LNCAP (cell line): Measurements from ENCODE around the gene VAV3.

Experiments used
- TF ChIP-seq, protein P1 (sequence below): fragments of 450-650 bp; IDR thresholded peaks from 2 replicates; pipeline ENCODE4 v1.5.1; 2017; ENCODE audit warnings: mild to moderate bottlenecking

The VAV3 gene

DNA sequence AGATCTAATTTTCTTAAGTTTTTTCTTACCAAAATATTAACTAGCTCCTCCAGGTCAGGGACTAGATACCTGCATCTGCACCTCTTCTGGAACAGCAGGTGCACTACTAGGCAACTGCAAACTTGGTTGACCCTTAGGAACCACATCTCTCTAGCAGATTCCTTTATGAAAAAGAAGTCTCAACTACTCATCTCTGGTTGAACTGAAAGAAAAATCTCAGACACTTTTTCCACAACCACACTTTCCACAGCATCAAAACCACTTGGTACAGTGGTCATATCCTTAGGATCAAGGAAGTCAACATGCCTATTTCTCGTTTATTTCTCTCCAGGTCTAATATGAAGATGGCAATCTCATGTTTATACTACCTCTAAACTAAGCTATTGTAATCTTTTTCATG, 52.3 kb downstream of the VAV3 start:
- TF ChIP-seq, protein P1, sequence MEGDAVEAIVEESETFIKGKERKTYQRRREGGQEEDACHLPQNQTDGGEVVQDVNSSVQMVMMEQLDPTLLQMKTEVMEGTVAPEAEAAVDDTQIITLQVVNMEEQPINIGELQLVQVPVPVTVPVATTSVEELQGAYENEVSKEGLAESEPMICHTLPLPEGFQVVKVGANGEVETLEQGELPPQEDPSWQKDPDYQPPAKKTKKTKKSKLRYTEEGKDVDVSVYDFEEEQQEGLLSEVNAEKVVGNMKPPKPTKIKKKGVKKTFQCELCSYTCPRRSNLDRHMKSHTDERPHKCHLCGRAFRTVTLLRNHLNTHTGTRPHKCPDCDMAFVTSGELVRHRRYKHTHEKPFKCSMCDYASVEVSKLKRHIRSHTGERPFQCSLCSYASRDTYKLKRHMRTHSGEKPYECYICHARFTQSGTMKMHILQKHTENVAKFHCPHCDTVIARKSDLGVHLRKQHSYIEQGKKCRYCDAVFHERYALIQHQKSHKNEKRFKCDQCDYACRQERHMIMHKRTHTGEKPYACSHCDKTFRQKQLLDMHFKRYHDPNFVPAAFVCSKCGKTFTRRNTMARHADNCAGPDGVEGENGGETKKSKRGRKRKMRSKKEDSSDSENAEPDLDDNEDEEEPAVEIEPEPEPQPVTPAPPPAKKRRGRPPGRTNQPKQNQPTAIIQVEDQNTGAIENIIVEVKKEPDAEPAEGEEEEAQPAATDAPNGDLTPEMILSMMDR, result no peak

DNA sequence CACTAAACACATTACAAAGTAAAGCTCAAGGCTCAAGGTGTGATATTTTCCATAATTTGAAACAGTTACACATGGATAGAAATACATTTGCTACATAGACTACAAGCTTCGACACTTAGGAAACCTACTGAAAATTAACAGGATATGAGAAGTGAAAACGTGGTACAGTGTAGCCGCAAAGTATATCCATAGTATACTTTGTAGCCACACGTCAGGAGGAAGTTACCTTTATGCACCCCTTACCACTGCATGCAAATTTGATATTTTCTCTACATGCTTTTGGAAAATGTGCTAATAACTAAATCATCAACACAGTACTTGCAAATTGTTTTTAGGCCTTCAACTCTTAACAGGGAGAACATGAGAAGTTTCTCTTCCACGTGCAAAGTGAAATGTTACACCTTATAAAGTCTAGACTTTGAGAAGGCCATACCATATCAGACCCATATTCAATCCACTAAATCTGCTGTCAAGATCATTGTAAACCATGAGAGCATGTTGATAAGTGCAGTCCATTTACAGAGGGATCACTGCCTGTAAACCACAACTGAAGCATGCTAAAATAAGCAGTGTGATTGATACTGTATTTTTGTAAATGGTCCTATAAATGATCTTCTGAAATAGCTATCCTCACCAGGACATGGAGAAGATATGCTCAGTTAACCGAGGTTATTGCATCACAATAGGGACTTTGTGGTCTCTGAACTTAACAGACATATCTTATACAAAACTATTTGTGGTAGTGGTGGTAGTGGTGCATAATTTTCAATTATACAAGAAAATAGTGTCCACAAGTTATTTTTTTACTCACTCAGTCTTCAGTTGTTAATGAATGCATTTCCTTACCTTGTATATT, 64.7 kb downstream of the VAV3 start:
- TF ChIP-seq, protein P1, result no peak

DNA sequence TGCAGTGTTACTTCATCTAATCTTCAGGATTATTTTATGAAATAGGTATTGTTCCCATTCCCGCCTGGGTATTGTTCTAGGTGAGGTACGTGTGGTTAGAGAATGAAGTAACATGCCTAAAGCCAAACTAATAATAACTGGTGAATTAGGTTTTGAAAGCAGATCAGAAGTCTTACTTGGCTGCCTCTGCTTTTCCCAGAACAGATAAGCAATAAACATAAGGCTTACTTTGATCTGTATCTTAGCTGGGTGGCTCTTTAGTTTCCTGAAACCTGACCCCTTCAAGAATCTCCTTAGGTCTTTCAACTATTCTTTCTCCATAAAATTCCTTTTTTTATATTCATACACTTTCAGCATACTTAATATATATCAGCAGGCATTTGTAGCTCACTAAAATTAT, 65.3 kb downstream of the VAV3 start:
- TF ChIP-seq, protein P1, result no peak

DNA sequence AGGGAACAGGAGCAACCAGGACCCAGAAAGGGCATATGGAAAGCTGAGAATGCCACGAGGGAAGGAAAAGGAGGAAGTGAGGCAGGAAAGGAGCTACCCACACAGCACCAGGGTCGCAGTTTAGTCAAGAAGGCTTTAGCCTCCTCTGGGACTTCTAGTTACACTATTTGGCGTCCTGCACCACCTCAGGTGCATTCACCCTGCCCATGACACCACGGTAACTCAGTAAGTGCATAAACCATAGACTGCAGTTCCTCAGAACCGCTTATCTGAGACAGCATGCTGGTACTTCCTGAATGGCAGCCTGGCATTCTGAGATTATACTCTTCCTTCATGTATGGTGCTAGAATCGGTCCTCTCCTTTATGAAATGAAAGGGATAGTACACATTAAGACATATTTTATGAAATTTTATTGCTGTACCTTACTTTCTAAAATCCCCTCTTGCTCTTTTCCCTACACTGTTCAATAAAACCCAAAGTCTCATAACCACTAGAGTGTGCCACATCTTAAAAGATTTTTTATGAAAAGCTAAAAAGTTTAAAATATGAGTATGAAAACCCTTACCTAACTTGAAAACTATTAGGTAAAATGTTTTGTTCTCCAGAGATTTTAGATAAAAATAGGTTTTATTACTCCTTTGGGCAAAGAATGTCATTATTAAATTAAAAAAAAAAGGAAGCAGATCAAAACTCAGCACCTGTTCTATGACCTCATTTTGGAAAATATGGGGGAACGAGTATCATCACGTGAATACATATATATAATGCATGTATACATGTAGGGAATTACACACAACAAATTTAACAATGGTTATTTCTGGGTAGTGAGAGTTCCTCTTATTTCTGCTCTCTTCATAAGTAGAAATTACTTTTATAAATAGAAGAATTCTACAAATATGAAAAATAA, 67.3 kb downstream of the VAV3 start:
- TF ChIP-seq, protein P1, result no peak

DNA sequence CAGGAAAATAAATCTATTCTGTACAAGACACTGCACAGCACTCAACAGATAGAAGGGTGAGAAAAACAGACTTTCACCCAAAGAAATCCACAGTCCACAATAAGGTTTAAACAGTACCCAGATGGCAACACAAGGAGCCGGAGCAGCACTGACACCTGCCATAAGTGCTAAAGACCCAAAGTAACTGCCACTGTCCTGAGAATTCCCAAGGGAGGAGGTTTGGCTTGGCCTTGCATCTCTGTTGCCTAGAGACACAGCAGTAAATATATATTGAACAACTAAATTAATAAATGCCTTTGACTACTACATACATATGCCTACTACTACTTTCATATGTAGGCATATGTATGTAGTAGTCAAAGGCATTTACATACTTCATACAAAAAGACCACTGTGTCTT, 68.0 kb downstream of the VAV3 start:
- TF ChIP-seq, protein P1, result no peak

DNA sequence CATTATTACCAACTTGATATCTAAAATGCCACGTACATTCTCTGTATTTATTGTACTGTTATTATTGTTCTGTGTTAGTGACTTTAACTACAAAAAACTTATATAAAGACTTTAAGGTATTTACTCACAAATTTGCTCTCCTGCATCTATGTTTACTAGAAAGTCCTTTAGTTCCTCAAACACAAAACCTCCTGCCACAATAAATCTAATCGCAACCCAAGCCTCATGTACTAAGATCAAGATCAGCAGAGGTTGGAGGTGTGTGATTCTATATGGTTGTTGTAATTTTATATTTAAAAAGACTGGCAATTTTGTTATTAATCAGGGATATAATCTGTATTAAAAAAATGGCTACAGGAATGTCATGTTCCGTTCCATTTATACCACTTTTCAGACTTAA, 68.6 kb downstream of the VAV3 start:
- TF ChIP-seq, protein P1, result no peak

DNA sequence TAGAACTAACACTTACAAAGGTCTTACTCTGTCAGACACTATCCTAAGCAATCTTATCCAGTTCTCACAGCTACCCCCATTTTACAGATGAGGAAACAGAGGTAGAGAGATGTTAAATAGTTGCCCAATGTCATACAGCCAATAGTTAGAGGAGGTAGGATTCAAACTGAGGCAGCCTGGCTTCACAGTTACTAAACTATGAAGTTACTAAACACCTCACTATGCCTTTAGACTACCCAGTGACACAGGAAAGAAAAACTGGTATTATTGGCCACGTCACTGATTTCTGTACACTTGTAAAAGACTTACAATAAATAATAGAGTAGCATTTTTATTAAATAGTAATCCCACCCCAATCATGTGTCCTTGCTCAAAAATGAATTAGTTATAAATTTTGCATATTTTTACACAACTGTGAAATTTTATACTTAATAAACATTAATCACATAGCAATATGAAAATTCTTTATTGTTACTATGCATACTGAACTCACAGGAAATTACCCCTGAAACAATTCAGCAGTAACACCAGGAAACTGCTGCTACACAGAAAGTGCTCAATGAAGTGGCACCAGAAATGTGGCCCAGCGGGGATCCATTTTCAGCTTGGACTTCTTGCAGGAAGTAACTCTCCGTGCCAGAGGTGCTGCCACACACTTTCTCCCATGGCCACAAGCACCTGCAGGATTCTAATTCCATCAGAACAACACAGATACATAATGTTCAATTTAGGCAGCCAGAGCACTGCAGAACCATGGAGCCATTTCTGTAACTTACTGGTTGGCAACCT, 69.4 kb downstream of the VAV3 start:
- TF ChIP-seq, protein P1, result no peak
